ENCODE results near the gene ZNF337.
"Not testable (repeated sequence)": the region's sequence is repeated elsewhere in the genome, so short reads cannot be mapped to it uniquely, and the experiment has no call there.

GRCh38 chr20:25630615-25631014 is 66.0 kb downstream of the ZNF337 start:
- TF ChIP-seq, protein P1, sequence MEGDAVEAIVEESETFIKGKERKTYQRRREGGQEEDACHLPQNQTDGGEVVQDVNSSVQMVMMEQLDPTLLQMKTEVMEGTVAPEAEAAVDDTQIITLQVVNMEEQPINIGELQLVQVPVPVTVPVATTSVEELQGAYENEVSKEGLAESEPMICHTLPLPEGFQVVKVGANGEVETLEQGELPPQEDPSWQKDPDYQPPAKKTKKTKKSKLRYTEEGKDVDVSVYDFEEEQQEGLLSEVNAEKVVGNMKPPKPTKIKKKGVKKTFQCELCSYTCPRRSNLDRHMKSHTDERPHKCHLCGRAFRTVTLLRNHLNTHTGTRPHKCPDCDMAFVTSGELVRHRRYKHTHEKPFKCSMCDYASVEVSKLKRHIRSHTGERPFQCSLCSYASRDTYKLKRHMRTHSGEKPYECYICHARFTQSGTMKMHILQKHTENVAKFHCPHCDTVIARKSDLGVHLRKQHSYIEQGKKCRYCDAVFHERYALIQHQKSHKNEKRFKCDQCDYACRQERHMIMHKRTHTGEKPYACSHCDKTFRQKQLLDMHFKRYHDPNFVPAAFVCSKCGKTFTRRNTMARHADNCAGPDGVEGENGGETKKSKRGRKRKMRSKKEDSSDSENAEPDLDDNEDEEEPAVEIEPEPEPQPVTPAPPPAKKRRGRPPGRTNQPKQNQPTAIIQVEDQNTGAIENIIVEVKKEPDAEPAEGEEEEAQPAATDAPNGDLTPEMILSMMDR (IDR thresholded peaks at IDR 0.05; ENCODE audit: insufficient read depth, low read length) = not testable (repeated sequence)
- TF ChIP-seq POLR2AphosphoS5 (IDR thresholded peaks at IDR 0.05; ENCODE audit: low read depth); REST (IDR thresholded peaks at IDR 0.05; ENCODE audit: insufficient replicate concordance, low read depth); GABPA (IDR thresholded peaks at IDR 0.05; ENCODE audit: low read depth); SPI1 (IDR thresholded peaks at IDR 0.05; ENCODE audit: borderline replicate concordance, low read depth): not testable (repeated sequence)
